Measurements from ENCODE around the gene ACTN1. TPM values are rescaled to one million over a fixed set of nuclear protein-coding genes. Genes with fewer than 3 reads are reported as not detected.

ACTN1 gene
- total RNA-seq, 2 donors from 2014 or later, result 665 to 826 TPM

GRCh38 chr14:68836082-68836481, 143.0 kb downstream of the ACTN1 start:
- no peak for DNase-seq (ENCODE audit: low spot score)
- intact Hi-C loops (cut with DNase I), result no loop called here

GRCh38 chr14:68834816-68835215, 144.3 kb downstream of the ACTN1 start:
- intact Hi-C loops (cut with DNase I), result no loop called here
- DNase-seq (ENCODE audit: low spot score), result no peak

GRCh38 chr14:68828698-68829097, 150.4 kb downstream of the ACTN1 start:
- intact Hi-C loops (cut with DNase I), result no loop called here
- no peak for DNase-seq (ENCODE audit: low spot score)

DNA sequence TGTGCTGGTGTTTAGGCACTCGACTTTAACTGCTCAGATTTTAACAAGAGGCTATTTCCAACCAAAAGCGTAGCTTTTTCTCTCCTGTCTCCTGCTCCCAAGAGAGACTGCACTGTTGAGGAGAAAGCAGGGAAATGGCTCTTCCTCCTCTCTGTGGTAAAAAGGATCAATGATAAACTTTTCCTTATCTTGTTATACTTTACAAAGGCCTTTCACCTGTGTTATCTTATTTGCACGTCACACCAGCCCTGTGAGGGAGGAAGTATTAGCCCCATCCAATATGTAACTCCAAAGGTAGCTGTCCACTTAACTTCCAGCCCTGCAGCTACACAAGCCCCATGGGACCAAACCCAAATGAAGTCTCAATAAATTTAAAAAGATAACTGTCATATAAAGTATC, 153.4 kb downstream of the ACTN1 start:
- DNase-seq (ENCODE audit: low spot score), result no peak
- intact Hi-C loops (cut with DNase I), result no loop called here

GRCh38 chr14:68824517-68825347, 154.4 kb downstream of the ACTN1 start:
- intact Hi-C loops (cut with DNase I), result no loop called here
- peak; percentile 95 for DNase-seq (ENCODE audit: low spot score)

DNA sequence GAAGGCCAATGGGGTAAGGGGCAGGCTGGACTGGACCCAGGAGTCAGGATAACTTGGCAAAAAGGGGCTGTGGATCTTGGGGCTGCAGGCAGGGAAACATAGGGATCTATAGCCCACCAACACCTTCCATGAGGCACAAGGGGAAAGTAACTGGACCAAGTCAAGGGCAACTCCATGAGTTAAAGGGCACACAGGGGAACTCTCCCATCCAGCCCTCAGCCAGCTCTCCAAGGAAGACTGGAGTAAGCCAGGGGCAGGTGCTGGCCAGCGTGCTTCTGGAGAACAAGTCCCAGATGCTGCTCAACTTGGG, 154.9 kb downstream of the ACTN1 start:
- intact Hi-C loops (cut with DNase I), result no loop called here
- no peak for DNase-seq (ENCODE audit: low spot score)

Other genes with a start within 250 kb of the ACTN1 start
- gene ZFP36L1, start 186.2 kb downstream of the ACTN1 start, total RNA-seq, result 100 to 1,000 TPM; 311 to 319 TPM
- 10 to 100 TPM; 42.3 to 50.0 TPM for gene DCAF5, start 173.8 kb upstream of the ACTN1 start, total RNA-seq
- 10 to 100 TPM; 17.9 to 21.0 TPM for gene EXD2, start 212.2 kb upstream of the ACTN1 start, total RNA-seq

All from posterior vena cava (tissue), 2 donors.